NCI-H345 (cell line): Measurements from ENCODE around the gene NHERF1.

ENCODE experiments used
- DNase-seq: peaks from one replicate; lab custom pipeline; 2025; lab: John Stamatoyannopoulos, UW

NHERF1 gene

GRCh38 chr17:74732042-74732867 lies 16.2 kb upstream of the NHERF1 start:
- DNase-seq = no peak

DNA sequence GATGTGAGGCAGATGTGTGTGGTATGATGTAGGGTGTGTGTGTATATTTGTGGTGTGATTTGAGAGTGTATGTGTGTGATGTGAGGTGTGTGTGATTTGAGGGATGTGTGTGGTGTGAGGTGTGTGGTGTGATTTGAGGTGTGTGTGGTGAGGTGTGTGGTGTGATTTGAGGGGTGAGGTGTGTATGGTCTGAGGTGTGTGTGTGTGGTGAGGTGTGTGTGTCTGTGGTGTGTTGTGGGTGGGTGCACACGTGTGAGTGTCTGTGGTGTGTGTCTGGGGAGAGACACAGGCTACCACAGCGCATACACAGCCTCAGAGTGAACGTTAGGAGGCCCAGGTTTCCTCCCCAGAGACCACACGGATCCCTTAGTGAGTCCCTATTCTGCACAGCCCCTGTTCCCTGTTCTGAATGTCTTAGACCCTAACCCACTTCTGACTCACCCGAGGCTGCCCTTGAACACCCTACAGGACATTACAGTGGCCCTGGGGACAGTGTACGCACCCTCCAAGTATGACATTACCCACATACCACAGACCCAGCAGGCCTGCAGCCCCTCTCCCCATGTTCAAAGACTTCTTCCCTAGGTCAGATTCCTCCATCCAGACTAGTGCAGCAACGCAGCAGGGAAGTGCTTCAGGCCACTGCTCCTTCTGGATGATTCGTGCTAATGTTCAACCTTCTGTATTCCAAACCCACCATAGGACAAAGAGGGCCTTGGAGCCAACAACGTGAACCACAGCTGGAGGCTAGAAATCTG lies 14.9 kb upstream of the NHERF1 start:
- no peak for DNase-seq

- DNase-seq = no peak
These were observed 14.2 kb upstream of the NHERF1 start for GRCh38 chr17:74734256-74734655.

DNA sequence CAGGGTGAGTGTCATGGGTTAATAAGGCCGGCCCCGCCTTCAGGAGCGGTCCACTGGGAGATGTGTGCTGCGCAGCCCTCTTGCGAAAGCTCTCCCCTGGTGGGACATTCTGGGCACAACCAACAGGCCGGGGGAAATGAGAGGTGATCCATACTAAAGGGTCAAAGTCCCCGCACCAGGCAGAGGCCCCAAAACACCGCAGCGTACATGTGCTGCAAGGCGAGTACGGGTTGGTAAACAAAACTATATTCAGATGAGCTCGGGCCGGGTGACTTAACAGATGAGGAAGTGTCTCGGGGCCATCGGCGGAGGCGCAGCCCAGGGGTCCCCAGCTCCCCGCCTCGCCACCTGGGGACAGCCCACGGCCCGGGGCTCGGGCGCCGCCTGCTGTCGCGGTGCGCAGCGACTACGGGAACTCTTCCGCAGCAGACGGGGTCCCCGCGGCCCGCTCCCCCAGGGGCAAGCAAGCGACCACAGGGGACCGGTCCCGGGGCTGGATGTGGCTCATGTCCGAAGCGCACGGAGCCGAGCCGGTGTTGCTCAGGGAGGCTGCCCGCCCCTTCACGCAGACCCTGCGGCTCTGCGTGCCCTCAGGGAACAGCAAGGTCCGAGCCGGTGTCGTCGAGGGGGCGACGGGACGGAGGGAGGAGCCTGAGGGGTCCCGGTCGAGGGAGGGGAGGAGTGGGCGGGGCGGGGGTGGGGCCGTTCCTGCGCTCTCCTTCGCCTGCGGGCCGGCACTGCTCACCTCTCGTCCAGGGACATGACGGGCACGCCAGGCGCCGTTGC lies 11.7 kb upstream of the NHERF1 start, which contains the start of gene RAB37:
Gene RAB37 (plus strand): TSS at position 744 of the 786 bp plus-strand sequence. CDS start 17 bp downstream, at position 761.
- no peak for DNase-seq

DNA sequence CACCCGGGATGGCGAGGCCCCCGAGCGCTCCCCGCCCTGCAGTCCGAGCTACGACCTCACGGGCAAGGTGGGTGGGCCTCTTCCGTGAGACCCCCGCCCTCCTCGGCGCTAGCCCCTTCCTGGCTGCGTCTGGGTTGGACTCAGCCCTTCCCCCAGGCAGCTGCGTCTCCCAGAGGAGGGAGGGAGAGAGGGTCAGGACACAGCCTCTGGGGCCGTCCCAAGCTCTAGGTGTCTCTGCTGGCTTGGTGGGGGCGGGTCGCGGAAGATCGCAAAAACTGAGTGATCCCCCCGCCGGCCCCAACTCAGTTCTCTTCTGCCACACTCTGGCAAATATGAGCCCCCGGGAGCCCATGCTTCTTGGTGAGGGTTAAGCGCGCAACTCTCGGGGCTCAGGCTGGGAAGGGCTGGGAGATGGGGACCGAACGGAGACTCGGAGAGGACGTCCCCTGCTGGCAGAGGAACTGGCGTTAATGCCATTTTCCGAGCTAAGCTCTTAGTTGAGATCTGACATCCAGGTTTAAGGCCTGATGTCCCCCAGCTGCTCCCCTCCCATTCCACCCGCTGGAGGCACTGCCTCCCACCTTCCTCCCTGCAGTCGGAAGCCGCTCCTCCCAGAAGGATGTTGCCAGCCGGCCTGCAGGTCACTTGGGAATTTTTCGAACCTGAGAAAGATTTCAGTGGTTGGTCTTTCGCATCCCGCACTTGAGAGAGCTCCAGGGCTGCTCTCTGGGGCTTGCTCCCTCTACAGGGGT lies 11.0 kb upstream of the NHERF1 start:
- DNase-seq = peak; percentile 37

DNA sequence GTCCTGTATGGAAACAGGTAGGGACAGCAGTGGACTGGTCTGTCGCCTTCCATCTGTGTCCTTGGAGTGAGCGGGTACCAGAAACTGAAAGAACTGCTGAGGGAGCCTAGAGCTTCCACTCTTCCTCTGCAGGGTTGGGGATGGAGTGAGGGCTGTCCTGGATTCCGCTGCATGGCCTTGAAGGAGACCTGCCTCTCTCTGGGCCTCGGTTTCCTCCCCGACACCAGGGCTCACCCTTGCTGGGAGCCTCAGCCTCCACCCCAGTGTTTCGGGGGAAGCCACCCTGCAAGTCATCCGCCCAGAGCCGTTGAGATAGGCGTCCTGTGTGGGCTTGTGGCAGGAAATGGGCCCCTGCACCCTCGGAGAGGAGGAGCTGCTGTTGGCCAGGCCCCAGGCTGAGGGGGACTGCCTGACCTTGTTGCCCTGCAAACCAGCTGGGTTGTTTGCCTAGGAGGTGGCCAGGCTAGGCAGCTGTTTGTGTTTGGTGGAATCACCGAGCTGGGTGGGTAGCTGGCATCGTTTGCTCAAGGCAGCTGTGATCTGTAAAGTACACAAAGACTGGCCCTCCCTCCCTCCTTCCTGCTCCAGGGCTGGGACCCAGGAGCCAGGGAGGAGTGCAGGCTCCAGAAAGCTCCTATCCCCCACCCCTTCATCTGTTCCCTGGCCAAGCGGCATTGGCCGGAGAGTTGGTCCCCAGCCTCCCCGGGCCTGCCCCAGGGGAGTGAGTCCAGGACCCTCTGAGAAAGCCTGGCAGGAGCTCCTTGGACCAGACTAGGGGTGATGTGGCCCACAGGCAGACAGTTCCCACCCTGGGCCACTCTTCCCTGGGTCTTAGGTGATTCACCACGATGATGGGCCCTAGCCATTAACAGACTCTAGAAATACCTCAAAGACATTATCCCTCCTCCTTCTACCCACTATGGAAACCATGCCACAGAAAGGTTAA lies 10.1 kb upstream of the NHERF1 start:
- no peak for DNase-seq

DNA sequence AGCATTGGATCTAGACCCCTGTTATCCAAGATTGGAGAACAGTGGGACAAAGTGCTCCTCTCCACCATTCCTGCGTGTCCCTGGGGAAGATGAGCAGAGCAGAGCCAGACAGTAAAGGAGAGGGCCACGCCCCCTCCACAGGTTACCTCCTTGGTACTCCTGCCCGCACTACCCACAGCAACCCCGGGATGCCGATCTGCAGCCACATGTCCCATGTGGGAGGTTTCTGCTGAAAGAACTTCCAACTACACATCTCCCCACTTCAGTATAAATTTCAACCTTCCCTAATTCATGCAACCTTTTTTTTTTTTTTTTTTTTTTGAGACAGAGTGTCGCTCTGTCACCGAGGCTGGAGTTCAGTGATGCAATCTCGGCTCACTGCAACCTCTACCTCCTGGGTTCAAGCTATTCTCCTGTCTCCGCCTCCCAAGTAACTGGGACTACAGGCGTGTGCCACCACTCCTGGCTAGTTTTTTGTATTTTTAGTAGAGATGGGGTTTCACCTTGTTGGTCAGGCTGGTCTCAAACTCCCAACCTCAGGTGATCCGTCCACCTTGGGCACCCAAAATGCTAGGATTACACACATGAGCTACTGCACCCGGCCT lies 9.1 kb upstream of the NHERF1 start:
- no peak for DNase-seq

DNA sequence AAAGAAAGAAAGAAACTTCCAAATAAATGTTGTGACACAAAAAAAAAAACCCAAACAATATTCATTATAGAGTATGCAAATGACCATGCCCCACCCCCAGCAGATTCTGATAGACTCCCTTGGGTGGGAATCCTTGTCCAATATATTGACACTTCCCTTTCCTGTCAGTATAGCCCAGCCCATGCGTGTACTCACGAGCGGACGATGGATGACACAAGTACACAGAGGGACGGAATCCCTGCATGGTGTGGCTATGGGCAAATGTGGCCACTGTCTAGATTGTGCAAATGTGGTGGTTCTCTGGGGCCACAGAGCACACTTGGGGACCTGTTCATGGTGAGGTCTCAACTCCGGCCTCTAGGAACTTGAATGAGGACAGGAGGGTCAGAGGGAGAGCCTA lies 8.3 kb upstream of the NHERF1 start:
- DNase-seq = no peak

DNA sequence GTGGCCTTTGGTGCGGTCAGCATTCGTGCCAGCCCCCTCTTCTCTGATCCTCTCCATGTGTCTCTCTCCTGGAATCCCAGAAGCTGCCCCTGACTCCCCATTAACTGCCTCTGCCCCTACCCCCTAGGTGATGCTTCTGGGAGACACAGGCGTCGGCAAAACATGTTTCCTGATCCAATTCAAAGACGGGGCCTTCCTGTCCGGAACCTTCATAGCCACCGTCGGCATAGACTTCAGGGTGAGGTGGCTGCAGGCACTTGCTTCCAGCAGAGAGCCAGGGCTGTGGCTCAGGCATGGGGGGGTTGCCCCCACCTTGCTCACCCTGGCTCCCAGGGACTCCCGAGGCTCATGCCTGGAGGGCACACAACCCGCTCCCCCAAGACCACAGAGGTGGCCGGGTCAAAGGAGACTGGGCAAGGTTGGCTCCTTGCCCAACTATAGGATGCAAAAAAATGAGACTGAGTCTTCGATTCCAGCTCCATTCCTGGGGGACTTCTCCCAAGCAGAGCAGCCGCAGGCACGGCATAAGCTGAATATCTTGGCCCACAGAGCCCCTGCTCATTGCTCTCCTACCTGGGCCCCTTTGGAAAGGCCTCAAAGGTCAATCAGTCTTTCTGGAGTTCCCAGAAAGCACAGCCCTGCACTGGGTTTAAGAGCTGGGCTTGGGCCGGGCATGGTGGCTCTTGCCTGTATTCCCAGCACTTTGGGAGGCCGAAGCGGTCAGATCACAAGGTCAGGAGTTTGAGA lies 7.6 kb upstream of the NHERF1 start:
- DNase-seq = no peak

- DNase-seq = no peak
These were observed 6.3 kb upstream of the NHERF1 start for GRCh38 chr17:74742153-74742515.

- DNase-seq = no peak
These were observed 5.4 kb upstream of the NHERF1 start for GRCh38 chr17:74742978-74743545.

GRCh38 chr17:74743755-74744154 lies 4.7 kb upstream of the NHERF1 start:
- no peak for DNase-seq

DNA sequence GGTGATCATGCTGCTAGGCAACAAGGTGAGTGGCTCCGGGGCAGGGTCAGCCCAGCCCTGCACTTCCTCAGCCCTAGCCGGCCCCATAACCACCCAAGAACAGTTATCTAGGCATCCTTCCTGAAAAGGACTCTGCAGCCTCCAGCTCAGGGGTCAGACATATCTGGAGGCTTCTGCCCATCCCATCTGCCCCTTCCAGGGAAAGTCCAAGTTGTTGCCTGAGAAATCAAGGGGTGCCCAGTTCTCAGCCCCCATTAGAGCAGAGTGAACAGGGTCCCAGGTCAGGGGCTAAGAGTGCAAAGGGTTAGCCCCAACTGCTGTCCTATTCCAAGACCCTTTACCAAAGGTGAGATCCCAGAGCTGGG lies 4.1 kb upstream of the NHERF1 start:
- no peak for DNase-seq

DNA sequence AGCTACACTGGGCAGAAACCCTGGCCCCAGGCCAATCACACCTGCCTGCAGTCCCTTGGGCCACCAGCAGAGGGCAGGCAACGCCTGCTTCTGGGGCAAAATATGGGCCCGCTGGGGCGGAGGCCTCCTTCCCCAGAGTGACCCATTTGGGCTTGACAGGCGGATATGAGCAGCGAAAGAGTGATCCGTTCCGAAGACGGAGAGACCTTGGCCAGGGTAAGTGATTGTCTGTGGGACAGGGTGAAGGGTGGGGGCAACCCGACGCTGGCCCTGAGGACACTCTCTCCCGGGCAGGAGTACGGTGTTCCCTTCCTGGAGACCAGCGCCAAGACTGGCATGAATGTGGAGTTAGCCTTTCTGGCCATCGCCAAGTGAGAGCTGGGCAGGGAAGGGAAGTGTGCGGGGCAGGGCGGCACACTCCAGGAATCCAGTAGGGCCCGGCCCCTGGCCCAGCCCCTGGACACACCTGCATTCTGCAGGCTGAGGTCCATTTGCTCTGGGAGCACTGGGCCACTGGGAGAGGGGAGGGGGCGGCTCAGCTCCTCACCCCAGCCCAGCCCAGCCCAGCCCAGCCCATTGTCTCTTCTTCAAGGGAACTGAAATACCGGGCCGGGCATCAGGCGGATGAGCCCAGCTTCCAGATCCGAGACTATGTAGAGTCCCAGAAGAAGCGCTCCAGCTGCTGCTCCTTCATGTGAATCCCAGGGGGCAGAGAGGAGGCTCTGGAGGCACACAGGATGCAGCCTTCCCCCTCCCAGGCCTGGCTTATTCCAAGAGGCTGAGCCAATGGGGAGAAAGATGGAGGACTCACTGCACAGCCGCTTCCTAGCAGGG lies 3.5 kb upstream of the NHERF1 start:
- peak; percentile 56 for DNase-seq

DNA sequence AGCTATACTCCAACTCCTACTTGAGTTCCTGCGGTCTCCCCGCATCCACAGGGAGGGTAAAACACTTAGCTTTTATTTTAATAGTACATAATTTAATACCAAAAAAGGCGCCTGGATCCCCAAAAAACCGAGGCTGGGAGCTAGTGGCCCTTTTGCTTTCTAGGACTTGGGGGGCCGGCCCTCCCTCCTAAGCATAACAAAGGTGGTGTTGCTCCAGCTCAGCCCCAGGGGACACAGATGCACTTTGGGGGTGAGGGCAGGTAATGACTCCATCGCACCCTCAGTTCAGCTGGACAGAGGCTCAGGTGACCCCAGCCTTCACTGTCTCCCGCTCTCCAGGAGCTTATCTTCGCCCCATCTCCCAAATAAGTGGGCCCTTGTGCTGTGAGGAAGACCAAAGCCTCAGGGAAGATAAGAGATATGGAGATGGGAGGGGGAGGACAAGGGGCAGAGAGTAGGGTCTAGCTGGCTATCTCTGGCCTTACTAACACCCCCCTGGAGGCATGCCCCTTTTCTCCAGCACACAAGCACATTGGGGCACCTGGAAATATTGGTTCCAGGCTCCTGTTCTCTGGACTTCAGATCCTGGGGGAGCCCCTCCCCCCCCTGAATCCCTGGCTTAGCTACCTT lies 2.8 kb upstream of the NHERF1 start:
- DNase-seq = no peak

DNA sequence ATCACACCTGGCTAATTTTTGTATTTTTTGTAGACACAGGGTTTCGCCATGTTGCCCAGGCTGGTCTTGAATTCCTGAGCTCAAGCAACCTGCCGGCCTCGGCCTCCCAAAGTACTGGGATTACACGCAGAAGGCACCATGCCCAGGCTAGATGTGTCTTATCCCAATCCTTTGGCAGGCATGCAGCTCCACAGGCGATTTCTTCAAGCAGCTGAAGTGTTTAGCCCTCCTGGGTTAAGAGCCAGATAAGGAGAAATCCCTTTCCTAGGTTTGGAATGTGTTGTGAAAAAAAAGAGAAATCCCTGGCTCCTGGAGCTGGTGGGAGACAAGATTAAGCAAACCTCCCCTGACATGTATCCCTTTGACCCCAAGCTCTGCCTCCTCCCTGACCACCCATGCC lies 2.1 kb upstream of the NHERF1 start:
- DNase-seq = no peak

- DNase-seq = no peak
These were observed 1.5 kb upstream of the NHERF1 start for GRCh38 chr17:74746922-74747321.

DNA sequence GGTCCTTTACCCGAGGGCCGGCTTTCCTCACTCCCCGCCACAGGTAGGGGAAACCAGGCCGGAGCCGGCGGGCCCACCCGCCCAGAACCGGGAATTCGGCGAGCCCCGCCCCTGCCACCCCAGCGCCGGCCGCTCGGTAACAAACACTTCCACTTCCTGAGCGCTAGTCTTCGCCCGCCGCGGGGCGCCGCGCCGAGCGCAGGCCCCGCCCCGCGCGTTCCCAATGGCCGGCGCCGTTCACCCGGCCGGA lies 224 bp upstream of the NHERF1 start:
- DNase-seq = no peak
